ENCODE results near the gene RCCD1.

- TF ChIP-seq POLR2A (IDR thresholded peaks at IDR 0.05) (no peak), CTCF (IDR thresholded peaks at IDR 0.05) (no peak)
These were observed 16.4 kb upstream of the RCCD1 start for GRCh38 chr15:90938261-90938660.
